Suppressor macrophage treated with lipopolysaccharide for 1 hour (primary cell): ENCODE results near the gene TMPRSS13.
"Not testable (repeated sequence)": the region's sequence is repeated elsewhere in the genome, so short reads cannot be mapped to it uniquely, and the experiment has no call there.

Experiments used
- DNase-seq, 3 donors: peaks; one replicate each; pipeline ENCODE4 v3.0.0-alpha.2; 2020 to 2022

TMPRSS13 gene

DNA sequence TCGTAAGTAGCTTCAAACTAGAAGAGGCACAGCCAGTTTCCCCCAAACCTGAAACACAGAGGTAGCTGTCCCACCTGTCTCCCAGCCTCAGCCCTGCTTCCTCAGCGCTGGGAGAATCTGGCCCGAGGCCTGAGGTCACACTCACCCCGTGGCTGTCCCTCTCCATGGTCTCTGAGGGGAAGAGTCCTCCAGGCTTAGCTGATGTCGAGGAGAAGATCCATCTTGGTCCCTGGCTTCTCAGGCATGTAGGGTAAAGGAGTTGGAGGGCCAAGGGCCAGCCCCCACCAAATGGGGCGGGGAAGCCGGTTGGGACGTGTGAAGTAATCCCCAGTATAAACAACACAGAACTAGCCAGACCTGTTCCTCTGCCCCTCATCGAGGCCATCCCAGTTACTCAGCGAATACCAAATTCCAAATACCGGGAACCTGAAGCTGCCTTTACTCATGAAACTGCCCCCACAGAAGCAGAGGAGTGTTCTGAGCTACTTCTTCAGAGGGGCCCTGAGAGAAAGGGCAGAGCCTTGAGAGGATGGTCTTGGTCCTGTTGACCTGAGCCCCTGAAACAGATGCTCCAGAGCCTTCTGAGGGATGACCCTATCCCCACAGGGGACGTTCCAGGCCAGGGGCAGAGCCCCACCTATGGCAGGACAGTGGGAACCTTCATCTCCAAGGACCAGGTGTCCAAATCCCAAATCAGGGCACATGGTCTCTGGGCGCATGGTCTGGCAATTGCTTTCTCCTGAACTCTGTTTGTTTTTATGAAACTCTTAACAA is at the start of gene TMPRSS13:
Gene TMPRSS13, minus strand, starts transcription at position 261 of the 774 bp plus-strand sequence. Its CDS starts 95 bp downstream, at position 166.
- no peak for DNase-seq

GRCh38 chr11:117978991-117979390 is 49.8 kb upstream of the TMPRSS13 start:
- peak; percentile 52 to 62 (median 53) for DNase-seq

DNA sequence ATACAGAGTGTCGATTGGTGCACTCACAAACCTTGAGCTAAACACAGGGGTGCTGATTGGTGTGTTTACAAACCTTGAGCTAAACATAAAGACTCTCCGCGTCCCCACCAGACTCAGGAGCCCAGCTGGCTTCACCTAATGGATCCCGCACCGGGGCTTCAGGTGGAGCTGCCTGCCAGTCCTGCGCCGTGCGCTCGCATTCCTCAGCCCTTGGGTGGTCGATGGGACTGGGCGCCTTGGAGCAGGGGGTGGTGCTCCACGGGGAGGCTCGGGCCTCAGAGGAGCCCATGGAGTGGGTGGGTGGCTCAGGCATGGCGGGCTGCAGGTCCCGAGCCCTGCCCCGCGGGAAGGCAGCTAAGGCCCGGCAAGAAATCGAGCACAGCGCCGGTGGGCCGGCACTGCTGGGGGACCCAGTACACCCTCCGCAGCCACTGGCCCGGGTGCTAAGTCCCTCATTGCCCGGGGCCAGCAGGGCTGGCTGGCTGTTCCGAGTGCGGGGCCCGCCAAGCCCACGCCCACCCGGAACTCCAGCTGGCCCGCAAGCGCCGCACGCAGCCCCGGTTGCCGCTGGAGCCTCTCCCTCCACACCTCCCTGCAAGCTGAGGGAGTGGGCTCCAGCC is 49.2 kb upstream of the TMPRSS13 start:
- not testable (repeated sequence) for DNase-seq

DNA sequence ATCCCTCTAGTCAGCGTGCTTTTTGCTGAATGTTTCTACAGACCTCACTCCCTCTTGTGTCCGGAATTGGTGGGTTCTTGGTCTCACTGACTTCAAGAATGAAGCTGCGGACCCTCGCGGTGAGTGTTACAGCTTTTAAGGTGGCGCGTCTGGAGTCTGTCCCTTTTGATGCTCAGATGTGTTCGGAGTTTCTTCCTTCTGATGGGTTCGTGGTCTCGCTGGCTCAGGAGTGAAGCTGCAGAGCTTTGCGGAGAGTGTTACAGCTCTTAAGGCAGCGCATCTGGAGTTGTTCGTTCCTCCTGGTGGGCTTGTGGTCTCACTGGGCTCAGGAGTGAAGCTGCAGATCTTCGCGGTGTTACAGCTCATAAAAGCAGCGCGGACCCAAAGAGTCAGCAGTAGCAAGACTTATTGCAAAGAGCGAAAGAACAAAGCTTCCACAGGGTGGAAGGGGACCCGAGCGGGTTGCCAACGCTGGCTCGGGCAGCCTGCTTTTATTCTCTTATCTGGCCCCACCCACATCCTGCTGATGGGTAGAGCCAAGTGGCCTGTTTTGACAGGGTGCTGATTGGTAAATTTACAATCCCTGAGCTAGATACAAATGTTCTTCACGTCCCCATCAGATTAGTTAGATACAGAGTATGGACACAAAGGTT is 48.5 kb upstream of the TMPRSS13 start:
- peak in 2 of 3 donors; percentile 51 to 53 for DNase-seq

DNA sequence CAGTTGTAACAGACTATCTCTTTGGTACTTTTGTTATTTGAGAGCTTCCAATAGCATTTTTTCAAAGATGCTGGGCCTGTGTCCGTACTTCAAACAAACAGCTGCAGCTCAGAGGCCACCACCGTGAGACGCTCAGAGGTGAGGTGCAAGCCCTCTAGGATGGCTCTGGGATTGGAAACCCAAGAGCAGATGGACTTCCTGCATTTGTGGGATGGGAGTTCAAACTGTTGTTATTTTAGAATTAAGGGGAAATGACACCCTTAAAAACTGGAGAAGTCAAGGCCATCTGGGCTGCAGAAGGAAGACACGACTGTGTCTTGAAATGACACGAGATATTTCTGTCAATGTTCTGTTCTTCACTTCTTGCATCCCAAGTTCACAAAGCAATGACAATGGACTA is 47.8 kb upstream of the TMPRSS13 start:
- DNase-seq = peak; percentile 35 to 55 (median 37)

GRCh38 chr11:117976445-117976844 is 47.2 kb upstream of the TMPRSS13 start:
- DNase-seq = peak in 1 of 3 donors; percentile 28

DNA sequence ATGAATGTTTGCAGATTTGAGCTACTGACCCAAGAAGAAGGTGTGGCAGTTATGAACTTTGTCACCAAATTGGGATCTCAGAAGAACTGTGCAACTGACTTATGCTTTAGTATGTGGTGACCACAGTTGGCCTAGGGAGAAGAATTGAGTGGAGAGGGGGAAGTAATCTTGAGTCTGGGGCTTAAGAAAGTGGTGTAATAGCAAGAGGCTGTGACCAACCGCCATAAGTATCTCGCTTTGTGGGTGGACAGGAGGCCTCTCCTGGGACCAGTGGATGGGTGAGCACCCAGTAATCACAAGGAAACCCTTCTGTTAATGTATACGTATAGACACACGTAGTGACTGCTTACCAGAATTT is 44.3 kb upstream of the TMPRSS13 start:
- peak; percentile 70 to 83 (median 75) for DNase-seq

GRCh38 chr11:117972629-117973502 is 43.7 kb upstream of the TMPRSS13 start:
- peak in 1 of 3 donors; percentile 21 for DNase-seq

GRCh38 chr11:117972044-117972443 is 42.8 kb upstream of the TMPRSS13 start:
- DNase-seq = no peak

DNA sequence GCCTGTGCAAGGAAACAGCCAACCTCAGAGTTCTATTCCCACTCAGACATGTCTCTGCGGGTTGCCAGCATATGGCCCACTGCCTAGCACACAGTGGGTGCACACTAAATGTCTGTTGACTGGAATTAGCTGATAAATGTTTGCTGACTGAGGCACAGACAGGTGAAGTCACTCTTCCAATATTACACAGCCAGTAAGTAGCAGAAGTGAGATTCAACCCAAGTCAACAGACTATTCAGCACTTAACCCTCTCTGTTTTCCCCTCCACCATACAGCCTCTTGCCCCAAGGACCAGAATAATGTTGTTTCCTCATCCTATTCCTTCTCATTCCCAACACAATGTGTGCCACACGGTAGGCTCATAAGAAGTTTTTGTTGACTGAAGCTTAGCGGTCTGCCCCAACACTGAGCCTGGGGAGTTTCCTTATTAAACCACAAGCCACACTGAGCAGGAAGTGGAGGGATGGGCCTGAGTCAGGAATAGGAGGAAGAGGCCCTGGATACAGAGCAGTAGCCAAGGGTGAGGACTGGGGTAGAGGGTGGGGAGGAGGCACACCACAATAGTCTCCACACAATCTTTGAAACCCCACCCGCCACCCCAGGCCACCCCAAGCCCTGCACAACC is 41.3 kb upstream of the TMPRSS13 start:
- DNase-seq = peak; percentile 90 to 95 (median 92)

DNA sequence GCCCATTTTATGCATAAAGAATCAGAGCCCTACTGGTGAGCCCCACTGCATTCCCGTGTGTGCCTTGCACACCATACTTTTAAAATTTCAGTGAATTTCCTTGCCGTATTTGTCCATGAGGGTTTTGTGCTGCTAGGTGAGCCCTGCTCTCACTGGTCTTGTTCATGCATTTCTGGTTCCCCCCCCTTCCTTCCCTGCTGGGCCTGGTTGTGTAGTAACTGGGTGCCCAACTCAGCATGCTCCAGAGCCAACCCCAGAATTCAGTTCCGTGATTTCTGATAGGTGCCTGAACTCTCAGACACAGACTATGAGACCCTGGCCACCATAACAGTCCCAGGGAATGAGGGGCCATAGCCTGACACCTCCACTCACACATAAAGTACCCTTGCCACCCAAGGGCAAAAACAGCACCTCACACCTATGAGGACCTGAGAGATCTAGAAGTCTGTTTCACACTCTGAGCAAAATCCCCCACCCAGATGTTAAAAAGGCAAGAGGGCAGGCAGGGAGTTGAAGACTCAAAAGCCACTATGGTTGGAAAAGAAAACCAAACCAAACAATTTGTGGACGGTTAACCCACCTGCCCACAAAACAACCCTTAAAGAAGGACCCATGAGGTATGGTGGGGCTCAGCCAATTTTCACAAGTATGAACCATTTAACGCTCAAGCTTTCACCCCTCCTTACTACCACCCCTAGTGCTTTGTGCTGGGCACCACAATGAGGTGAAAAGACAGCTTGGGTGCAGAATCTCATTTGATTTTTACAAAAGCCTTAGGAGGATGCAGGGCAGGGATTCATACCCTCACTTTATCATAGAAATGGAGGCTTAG is 40.2 kb upstream of the TMPRSS13 start:
- no peak for DNase-seq

- DNase-seq = no peak
Measured at GRCh38 chr11:117966908-117967307, 37.7 kb upstream of the TMPRSS13 start.

DNA sequence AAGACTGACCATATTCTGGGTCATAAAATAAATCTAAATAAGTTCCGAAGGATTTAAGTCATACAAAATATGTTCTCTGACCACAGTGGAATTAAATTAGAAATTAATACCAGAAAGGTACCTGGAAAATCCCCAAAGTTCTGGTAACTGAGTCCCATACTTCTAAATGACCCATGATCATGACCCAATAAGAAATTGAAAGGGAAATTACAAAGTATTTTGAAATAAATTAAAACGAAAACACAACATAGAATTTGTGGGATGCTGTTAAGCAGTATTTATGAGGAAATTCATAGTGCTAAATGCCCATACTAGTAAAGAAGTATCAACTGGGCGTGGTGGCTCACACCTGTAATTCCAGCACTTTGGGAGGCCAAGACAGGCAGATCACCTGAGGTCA is 33.6 kb upstream of the TMPRSS13 start:
- peak in 2 of 3 donors; percentile 36 to 81 for DNase-seq

DNA sequence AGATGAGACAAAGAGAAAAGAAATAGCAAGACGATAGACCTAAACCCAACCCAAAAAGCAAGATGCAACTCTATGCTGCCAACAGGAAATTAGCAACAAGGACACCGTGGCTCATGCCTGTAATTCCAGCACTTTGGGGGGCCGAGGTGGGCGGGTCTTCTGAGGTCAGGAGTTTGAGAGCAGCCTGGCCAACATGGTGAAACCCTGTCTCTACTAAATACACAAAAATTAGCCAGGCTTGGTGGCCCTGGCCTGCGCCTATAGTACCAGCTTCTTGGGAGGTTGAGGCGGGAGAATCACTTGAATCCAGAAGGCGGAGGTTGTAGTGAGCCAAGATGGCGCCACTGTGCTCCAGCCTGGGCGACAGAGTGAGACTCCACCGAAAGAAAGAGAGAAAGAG is 32.7 kb upstream of the TMPRSS13 start:
- no peak for DNase-seq

- DNase-seq = peak; percentile 68 to 96 (median 90)
Measured at GRCh38 chr11:117960406-117960805, 31.2 kb upstream of the TMPRSS13 start.

DNA sequence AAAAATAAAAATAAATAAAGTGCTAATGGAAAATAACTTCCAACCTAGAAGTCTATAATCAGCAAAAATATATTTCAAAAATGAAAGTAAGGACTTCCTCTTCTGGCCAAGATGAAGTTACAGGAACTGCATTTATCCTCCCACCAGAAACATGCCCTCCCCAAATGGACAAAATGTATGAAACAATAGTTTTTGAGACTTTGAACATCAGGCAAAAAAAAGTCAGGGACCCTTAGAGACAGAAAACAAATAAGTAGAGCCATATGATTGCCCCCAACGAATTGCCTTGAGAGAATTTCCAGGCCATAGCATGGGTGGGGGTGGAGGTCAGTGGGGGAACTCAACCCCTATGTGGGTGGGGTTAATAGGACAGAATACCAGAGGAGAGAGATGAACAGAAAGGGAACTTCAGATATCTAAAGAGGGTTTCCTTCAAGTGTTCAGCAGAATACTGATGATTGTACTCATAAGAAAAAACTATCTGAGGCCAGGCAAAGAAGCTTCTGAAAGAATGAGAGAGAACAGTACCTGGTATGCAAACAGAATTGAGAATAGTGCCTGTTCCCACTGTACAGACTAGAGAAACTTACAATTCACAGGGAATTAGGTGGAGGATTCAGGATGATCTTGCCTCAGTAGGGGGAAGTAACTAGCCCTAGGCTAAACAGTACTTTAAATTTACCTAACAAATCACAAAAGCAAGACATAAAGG is 30.4 kb upstream of the TMPRSS13 start:
- DNase-seq = peak; percentile 79 to 90 (median 82)

GRCh38 chr11:117958949-117959348 is 29.7 kb upstream of the TMPRSS13 start:
- DNase-seq = no peak

DNA sequence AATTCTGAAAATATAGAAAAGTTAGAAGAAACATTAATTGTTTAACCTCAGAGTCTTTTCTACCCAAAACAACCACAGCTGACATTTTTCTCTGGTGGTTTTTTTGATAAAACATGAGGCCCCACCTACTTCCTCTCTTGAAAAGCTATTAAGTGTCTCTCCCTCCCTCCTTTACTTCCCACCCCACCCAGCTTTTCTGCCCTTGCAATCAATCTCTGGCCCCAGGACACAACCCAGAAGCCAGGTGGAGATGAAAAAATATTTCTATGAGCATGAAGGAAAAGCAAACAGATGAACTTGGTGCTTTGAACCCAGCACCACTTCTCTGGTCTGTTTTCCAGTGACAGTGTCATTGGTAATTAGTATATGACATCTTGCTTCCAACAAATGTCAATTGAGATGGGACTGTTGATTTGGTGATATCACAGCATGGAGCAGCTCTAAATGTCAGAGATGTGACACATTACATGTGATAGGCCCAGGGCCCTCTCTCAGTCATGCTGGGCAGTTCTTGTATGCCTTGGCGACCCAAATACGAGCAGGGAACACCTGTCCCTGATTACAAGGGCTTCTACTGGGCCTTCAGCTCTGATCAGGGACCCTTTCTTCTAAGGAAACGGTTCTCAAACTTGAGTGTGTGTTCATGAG is 23.9 kb upstream of the TMPRSS13 start:
- peak in 2 of 3 donors; percentile 43 for DNase-seq

DNA sequence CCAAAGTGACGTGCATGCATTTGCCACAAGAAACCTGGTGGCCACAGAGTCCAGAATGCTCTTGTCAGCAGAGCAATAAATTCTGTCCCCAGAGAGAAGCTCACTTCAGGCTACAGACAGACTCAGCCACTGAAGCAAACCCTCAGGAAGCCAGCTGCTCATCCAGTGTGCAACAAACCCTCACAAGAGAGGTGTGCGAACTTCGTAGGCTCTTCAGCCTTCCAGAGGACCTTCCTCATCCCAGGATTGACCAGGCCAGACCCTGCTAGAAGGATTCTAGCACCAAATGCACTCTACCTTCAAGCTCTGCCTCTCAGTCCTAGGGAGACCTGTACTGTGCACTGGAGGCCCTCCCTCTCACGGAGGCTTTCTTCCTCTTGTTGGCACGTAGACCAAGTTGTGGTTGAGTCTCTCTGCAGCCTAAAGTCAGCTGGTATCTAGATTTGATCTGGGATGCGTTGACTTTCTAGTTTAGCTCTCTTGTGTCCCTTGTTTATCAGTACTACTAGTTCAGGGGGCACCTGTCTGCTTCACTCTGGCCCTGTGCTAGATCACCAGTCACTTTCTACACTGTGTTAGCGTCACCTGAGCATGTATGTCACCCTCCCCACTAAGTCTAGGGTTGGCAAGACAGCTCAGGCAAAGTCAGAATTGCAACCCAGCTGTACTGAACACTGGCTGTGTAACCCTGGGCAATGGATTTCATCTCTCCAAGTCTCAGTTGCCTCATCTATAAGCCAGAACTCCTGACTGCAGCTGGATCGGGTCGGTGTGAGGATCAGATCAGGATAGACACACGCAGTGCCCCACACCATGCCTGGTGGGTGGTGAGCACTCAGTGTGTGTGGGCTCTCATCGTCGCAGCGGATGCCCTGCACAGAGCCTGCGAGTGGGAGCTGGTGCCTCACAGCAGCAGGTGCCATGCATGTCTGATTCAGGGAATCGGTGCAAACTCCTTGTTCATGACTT is 22.1 kb upstream of the TMPRSS13 start:
- peak in 1 of 3 donors; percentile 35 for DNase-seq
